HEK293 (cell line): ENCODE data around the gene RPS6KA1.

Experiments used
- CTCF ChIA-PET: fragments of 350-600 bp; formaldehyde crosslinking; extraction: SDS; loops from one replicate; lab custom pipeline; 2021; ENCODE audit warnings: antibody characterized with exemption; lab: Yijun Ruan, JAX
- POLR2A ChIA-PET: fragments of 300-600 bp; formaldehyde crosslinking; extraction: SDS; loops from one replicate; lab custom pipeline; 2020; ENCODE audit warnings: antibody characterized with exemption, inconsistent platforms; lab: Yijun Ruan, JAX
- H3K27ac ChIP-seq: fragments of 200-500 bp; sonication (Bioruptor generic); 2 replicates; pipeline ENCODE4 v1.5.1; 2014; ENCODE audit warnings: low read depth, low read length, control low read depth, inconsistent platforms; ENCODE audit errors: extremely low read depth
- H3K36me3 ChIP-seq, 2 experiments: fragments of 200-500 bp in 1 of 2; sonication (Bioruptor generic) in 1 of 2; 1 replicate in 1 of 2; 2 replicates in 1 of 2; pipeline ENCODE4 v1.5.1; 2014 to 2017; ENCODE audit warnings: inconsistent platforms in 2 of 2, low read length in 2 of 2; ENCODE audit not compliant: control insufficient read depth in 2 of 2, insufficient read depth in 1 of 2
- H3K4me1 ChIP-seq: fragments of 200-500 bp; sonication (Bioruptor generic); 2 replicates; pipeline ENCODE4 v1.5.1; 2014; ENCODE audit warnings: mild to moderate bottlenecking, low read length, inconsistent platforms; ENCODE audit not compliant: control insufficient read depth, insufficient read depth
- H3K4me3 ChIP-seq: 2 replicates; pipeline ENCODE4 v1.5.1; 2011; ENCODE audit warnings: low read depth, mild to moderate bottlenecking, control low read depth, low read length, moderate library complexity
- H3K9me3 ChIP-seq: fragments of 200-500 bp; sonication (Bioruptor generic); 2 replicates; pipeline ENCODE4 v1.5.1; 2014; ENCODE audit warnings: low read depth, low read length, inconsistent platforms; ENCODE audit not compliant: control insufficient read depth, insufficient read depth
- BCL11A ChIP-seq: fragments of 450-650 bp; formaldehyde crosslinking; IDR thresholded peaks from 2 replicates; pipeline ENCODE4 v1.5.1; 2016; ENCODE audit warnings: low read depth, missing biosample characterization, missing genetic modification characterization
- HOXD13 ChIP-seq: sonication (generic); formaldehyde crosslinking; IDR thresholded peaks from 2 replicates; pipeline ENCODE4 v1.8.0; 2022; ENCODE audit warnings: missing genetic modification reagents, borderline replicate concordance
- KLF1 ChIP-seq: fragments of 450-650 bp; formaldehyde crosslinking; IDR thresholded peaks from 2 replicates; pipeline ENCODE4 v1.5.1; 2016; ENCODE audit warnings: missing biosample characterization, missing genetic modification characterization
- PRDM1 ChIP-seq: fragments of 450-650 bp; formaldehyde crosslinking; IDR thresholded peaks from 2 replicates; pipeline ENCODE4; 2016; ENCODE audit warnings: missing biosample characterization, missing genetic modification characterization
- ZFP3 ChIP-seq: fragments of 450-650 bp; formaldehyde crosslinking; IDR thresholded peaks from 2 replicates; pipeline ENCODE4 v1.5.1; 2016; ENCODE audit warnings: low read depth, missing biosample characterization, missing genetic modification characterization
- ZFP41 ChIP-seq: fragments of 450-650 bp; formaldehyde crosslinking; IDR thresholded peaks from 2 replicates; pipeline ENCODE4 v1.5.1; 2016; ENCODE audit warnings: missing biosample characterization, missing genetic modification characterization, borderline replicate concordance
- ZNF10 ChIP-seq: fragments of 450-650 bp; formaldehyde crosslinking; IDR thresholded peaks from 2 replicates; pipeline ENCODE4 v1.5.1; 2017; ENCODE audit warnings: missing biosample characterization, missing genetic modification characterization
- ZNF157 ChIP-seq: fragments of 450-650 bp; formaldehyde crosslinking; IDR thresholded peaks from 2 replicates; pipeline ENCODE4 v1.5.1; 2016; ENCODE audit warnings: missing biosample characterization, missing genetic modification characterization
- ZNF174 ChIP-seq: fragments of 450-650 bp; formaldehyde crosslinking; IDR thresholded peaks from 2 replicates; pipeline ENCODE4 v1.5.0; 2017; ENCODE audit warnings: missing biosample characterization, mild to moderate bottlenecking, missing genetic modification characterization
- ZNF423 ChIP-seq: fragments of 450-650 bp; formaldehyde crosslinking; IDR thresholded peaks from 2 replicates; pipeline ENCODE4 v1.5.1; 2016; ENCODE audit warnings: missing biosample characterization, missing genetic modification characterization
- ZNF521 ChIP-seq: fragments of 450-650 bp; formaldehyde crosslinking; IDR thresholded peaks from 2 replicates; pipeline ENCODE4 v1.5.1; 2017; ENCODE audit warnings: missing biosample characterization, mild to moderate bottlenecking, missing genetic modification characterization
- ZNF530 ChIP-seq: fragments of 450-650 bp; formaldehyde crosslinking; IDR thresholded peaks from 2 replicates; pipeline ENCODE4 v1.5.1; 2016; ENCODE audit warnings: low read depth, missing biosample characterization, missing genetic modification characterization
- ZNF777 ChIP-seq: fragments of 450-650 bp; formaldehyde crosslinking; IDR thresholded peaks from 2 replicates; pipeline ENCODE4 v1.5.1; 2017; ENCODE audit warnings: missing biosample characterization, missing genetic modification characterization, borderline replicate concordance
- ZXDB ChIP-seq: fragments of 450-650 bp; formaldehyde crosslinking; IDR thresholded peaks from 2 replicates; pipeline ENCODE4 v1.5.1; 2016; ENCODE audit warnings: missing biosample characterization, missing genetic modification characterization
- TF ChIP-seq, protein P1 (sequence below): fragments of 450-650 bp; formaldehyde crosslinking; IDR thresholded peaks from 2 replicates; pipeline ENCODE4 v1.5.1; 2016; ENCODE audit warnings: missing biosample characterization, missing genetic modification characterization
- TF ChIP-seq, protein P2 (sequence below): fragments of 450-650 bp; formaldehyde crosslinking; conservative IDR thresholded peaks from 2 replicates; pipeline ENCODE4 v1.5.1; 2016; ENCODE audit warnings: low read depth, missing biosample characterization, missing genetic modification characterization
- TF ChIP-seq, protein P3 (sequence below): fragments of 450-650 bp; formaldehyde crosslinking; IDR thresholded peaks from 2 replicates; pipeline ENCODE4 v1.5.1; 2017; ENCODE audit warnings: missing biosample characterization, mild to moderate bottlenecking, missing genetic modification characterization, moderate library complexity
- TF ChIP-seq, protein P4 (sequence below): fragments of 450-650 bp; formaldehyde crosslinking; IDR thresholded peaks from 2 replicates; pipeline ENCODE4 v1.5.1; 2017; ENCODE audit warnings: missing biosample characterization, missing genetic modification characterization

The RPS6KA1 gene

DNA sequence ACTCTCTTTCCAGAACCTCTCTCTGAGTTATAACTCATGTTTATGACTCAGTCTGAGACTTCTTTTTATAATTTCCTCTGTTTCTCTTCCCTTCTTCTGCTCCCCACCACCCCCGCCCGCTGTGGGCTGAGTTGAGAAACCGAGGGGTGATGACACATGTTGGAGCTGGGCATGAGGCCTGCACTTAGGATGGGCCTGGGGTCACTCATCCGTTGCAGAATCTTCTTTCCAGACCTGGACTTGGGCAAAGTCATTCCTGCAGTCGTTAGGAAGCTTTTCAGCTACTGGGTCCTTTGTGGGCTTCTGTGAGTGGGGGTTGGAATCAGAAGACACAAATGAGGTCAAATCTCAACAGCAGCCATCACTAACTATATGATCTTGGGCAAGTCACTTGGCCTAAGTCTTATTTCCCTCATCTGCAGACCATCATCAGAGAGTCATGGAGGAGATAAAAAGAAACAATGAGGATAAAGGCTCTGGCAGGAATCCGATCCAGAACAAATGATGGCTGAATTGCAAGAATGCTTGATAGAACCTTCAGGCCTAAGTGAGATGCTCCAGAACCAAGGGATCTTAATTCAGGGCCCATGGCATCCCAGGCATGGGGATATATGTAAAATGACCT lies 53.4 kb downstream of the RPS6KA1 start:
- CTCF ChIA-PET, result interaction anchor here (0.7 to 1.0 kb wide), 3 partner anchors 9 to 41 kb away, joined by 3 read pairs; no protein-coding TSS in a partner anchor
- POLR2A ChIA-PET, result no interaction called here
- no peak overlapping the region for H3K4me3 ChIP-seq
- H3K9me3 ChIP-seq, result no peaks in the 10 kb centered on the region
- no peak for TF ChIP-seq ZNF423 (tag by site-specific recombination)
- no peak for TF ChIP-seq HOXD13 (CRISPR knock-in tag)
- TF ChIP-seq ZXDB (tag by site-specific recombination), result no peak
- TF ChIP-seq ZFP3 (tag by site-specific recombination), result no peak
- no peak for TF ChIP-seq ZNF10 (tag by site-specific recombination)
- TF ChIP-seq KLF1 (tag by site-specific recombination), result no peak
- no peak for TF ChIP-seq BCL11A (tag by site-specific recombination)
- TF ChIP-seq ZFP41 (tag by site-specific recombination), result no peak
- TF ChIP-seq ZNF530, result no peak
- TF ChIP-seq ZNF157 (tag by site-specific recombination), result no peak
- TF ChIP-seq ZNF777 (tag by site-specific recombination), result no peak
- no peak for TF ChIP-seq ZNF174 (tag by site-specific recombination)
- TF ChIP-seq, protein P1, sequence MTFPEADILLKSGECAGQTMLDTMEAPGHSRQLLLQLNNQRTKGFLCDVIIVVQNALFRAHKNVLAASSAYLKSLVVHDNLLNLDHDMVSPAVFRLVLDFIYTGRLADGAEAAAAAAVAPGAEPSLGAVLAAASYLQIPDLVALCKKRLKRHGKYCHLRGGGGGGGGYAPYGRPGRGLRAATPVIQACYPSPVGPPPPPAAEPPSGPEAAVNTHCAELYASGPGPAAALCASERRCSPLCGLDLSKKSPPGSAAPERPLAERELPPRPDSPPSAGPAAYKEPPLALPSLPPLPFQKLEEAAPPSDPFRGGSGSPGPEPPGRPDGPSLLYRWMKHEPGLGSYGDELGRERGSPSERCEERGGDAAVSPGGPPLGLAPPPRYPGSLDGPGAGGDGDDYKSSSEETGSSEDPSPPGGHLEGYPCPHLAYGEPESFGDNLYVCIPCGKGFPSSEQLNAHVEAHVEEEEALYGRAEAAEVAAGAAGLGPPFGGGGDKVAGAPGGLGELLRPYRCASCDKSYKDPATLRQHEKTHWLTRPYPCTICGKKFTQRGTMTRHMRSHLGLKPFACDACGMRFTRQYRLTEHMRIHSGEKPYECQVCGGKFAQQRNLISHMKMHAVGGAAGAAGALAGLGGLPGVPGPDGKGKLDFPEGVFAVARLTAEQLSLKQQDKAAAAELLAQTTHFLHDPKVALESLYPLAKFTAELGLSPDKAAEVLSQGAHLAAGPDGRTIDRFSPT (tag by site-specific recombination), result no peak
- TF ChIP-seq, protein P2, sequence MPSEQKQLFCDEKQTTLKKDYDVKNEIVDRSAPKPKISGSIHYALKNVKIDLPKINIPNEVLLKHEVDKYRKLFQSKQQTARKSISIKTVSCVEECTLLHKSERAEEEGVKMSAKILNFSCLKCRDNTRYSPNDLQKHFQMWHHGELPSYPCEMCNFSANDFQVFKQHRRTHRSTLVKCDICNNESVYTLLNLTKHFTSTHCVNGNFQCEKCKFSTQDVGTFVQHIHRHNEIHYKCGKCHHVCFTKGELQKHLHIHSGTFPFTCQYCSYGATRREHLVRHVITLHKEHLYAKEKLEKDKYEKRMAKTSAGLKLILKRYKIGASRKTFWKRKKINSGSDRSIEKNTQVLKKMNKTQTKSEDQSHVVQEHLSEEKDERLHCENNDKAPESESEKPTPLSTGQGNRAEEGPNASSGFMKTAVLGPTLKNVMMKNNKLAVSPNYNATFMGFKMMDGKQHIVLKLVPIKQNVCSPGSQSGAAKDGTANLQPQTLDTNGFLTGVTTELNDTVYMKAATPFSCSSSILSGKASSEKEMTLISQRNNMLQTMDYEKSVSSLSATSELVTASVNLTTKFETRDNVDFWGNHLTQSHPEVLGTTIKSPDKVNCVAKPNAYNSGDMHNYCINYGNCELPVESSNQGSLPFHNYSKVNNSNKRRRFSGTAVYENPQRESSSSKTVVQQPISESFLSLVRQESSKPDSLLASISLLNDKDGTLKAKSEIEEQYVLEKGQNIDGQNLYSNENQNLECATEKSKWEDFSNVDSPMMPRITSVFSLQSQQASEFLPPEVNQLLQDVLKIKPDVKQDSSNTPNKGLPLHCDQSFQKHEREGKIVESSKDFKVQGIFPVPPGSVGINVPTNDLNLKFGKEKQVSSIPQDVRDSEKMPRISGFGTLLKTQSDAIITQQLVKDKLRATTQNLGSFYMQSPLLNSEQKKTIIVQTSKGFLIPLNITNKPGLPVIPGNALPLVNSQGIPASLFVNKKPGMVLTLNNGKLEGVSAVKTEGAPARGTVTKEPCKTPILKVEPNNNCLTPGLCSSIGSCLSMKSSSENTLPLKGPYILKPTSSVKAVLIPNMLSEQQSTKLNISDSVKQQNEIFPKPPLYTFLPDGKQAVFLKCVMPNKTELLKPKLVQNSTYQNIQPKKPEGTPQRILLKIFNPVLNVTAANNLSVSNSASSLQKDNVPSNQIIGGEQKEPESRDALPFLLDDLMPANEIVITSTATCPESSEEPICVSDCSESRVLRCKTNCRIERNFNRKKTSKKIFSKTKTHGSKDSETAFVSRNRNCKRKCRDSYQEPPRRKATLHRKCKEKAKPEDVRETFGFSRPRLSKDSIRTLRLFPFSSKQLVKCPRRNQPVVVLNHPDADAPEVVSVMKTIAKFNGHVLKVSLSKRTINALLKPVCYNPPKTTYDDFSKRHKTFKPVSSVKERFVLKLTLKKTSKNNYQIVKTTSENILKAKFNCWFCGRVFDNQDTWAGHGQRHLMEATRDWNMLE (tag by site-specific recombination), result no peak
- TF ChIP-seq ZNF521 (tag by site-specific recombination), result no peak
- no peak for TF ChIP-seq PRDM1 (tag by site-specific recombination)
- TF ChIP-seq, protein P3, sequence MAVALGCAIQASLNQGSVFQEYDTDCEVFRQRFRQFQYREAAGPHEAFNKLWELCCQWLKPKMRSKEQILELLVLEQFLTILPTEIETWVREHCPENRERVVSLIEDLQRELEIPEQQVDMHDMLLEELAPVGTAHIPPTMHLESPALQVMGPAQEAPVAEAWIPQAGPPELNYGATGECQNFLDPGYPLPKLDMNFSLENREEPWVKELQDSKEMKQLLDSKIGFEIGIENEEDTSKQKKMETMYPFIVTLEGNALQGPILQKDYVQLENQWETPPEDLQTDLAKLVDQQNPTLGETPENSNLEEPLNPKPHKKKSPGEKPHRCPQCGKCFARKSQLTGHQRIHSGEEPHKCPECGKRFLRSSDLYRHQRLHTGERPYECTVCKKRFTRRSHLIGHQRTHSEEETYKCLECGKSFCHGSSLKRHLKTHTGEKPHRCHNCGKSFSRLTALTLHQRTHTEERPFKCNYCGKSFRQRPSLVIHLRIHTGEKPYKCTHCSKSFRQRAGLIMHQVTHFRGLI, result no peak
- TF ChIP-seq, protein P4, sequence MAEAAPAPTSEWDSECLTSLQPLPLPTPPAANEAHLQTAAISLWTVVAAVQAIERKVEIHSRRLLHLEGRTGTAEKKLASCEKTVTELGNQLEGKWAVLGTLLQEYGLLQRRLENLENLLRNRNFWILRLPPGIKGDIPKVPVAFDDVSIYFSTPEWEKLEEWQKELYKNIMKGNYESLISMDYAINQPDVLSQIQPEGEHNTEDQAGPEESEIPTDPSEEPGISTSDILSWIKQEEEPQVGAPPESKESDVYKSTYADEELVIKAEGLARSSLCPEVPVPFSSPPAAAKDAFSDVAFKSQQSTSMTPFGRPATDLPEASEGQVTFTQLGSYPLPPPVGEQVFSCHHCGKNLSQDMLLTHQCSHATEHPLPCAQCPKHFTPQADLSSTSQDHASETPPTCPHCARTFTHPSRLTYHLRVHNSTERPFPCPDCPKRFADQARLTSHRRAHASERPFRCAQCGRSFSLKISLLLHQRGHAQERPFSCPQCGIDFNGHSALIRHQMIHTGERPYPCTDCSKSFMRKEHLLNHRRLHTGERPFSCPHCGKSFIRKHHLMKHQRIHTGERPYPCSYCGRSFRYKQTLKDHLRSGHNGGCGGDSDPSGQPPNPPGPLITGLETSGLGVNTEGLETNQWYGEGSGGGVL (tag by site-specific recombination), result no peak
- no peak overlapping the region for H3K27ac ChIP-seq
- H3K36me3 ChIP-seq, result no peaks in the 10 kb centered on the region
- no peaks in the 10 kb centered on the region for H3K4me1 ChIP-seq
